HCT116 (cell line): ENCODE measurements around the gene SETD1B. TPM values are rescaled to one million over a fixed set of nuclear protein-coding genes. Genes with fewer than 3 reads are reported as not detected.

ENCODE experiments used
- ATAC-seq: fragments of 200-7000 bp; cut with Tn5 transposase; 2 replicates; pipeline ENCODE4 v1.9.1; 2020; ENCODE audit warnings: mild to moderate bottlenecking, moderate library complexity
- BruUV-seq: library from RNA; stranded (reverse); fragments of 400-500 nt; replicated peaks from 2 replicates; lab custom pipeline; 2021; lab: Mats Ljungman, UMichigan
- CTCF ChIA-PET: fragments of 300-600 bp; sonication (Branson Sonifier 250); formaldehyde crosslinking; loops from one replicate; lab custom pipeline; 2021; ENCODE audit warnings: antibody characterized with exemption; lab: Charles Lee
- POLR2A ChIA-PET: fragments of 300-600, 350-600 bp; sonication (Branson Sonifier 250); formaldehyde crosslinking; loops from one replicate; lab custom pipeline; 2021; ENCODE audit warnings: antibody characterized with exemption; lab: Charles Lee
- RAD21 ChIA-PET, 2 experiments: fragments of 300-600 bp; sonication (Branson Sonifier 250); formaldehyde crosslinking; loops; one replicate each; lab custom pipeline; 2023; ENCODE audit warnings: low total read pairs in 2 of 2; ENCODE audit not compliant: uncharacterized antibody in 2 of 2, unreplicated experiment in 2 of 2, low non-redundant PET in 1 of 2; lab: Charles Lee
- DNase-seq: peaks from one replicate; pipeline ENCODE4 v3.0.0-alpha.2; 2010; ENCODE audit warnings: low read depth, low spot score
- H2AFZ ChIP-seq: fragments of 200-600 bp; shearing (Covaris generic), sonication (generic); 2 replicates; pipeline ENCODE4 v1.6.1; 2017; ENCODE audit warnings: low read depth, mixed run types, mixed read lengths, antibody characterized with exemption, low read length; ENCODE audit not compliant: poor library complexity, severe bottlenecking
- H3K27ac ChIP-seq: 2 replicates; pipeline ENCODE4 v1.5.1; 2012; ENCODE audit warnings: low read depth, low read length
- H3K27me3 ChIP-seq: fragments of 200-600 bp; sonication (generic); 2 replicates; pipeline ENCODE4 v1.6.1; 2016; ENCODE audit warnings: mixed run types, low read length, mixed read lengths; ENCODE audit not compliant: insufficient read depth
- H3K36me3 ChIP-seq, 2 experiments: fragments of 200-500 bp in 1 of 2; fragments of 200-600 bp in 1 of 2; sonication (Bioruptor generic) in 1 of 2; sonication (generic) in 1 of 2; 2 replicates each; pipeline versions ENCODE4 v1.5.1 to v1.6.1; 2014 to 2016; ENCODE audit warnings: low read length in 2 of 2, inconsistent platforms in 1 of 2, mixed read lengths in 1 of 2, mixed run types in 1 of 2; ENCODE audit not compliant: insufficient read depth in 2 of 2, control insufficient read depth in 1 of 2
- H3K4me1 ChIP-seq, 2 experiments: fragments of 200-600 bp in 1 of 2; sonication (generic) in 1 of 2; 2 replicates each; pipeline versions ENCODE4 v1.5.1 to v1.6.1; 2012 to 2017; ENCODE audit warnings: low read length in 2 of 2, inconsistent platforms in 1 of 2, mild to moderate bottlenecking in 1 of 2, mixed read lengths in 1 of 2, mixed run types in 1 of 2, moderate library complexity in 1 of 2; ENCODE audit not compliant: insufficient read depth in 2 of 2, control insufficient read depth in 1 of 2
- H3K4me2 ChIP-seq: fragments of 200-600 bp; sonication (generic); 2 replicates; pipeline ENCODE4 v1.6.1; 2017; ENCODE audit warnings: mixed run types, low read length, mixed read lengths
- H3K4me3 ChIP-seq, 2 experiments: fragments of 200-600 bp in 1 of 2; sonication (generic) in 1 of 2; replicated peaks in 1 of 2; 2 replicates each; pipeline ENCODE4 v1.5.1; 2011 to 2016; ENCODE audit warnings: low read length in 2 of 2, control low read depth in 1 of 2, low read depth in 1 of 2, mild to moderate bottlenecking in 1 of 2, mixed read lengths in 1 of 2, mixed run types in 1 of 2
- H3K79me2 ChIP-seq: fragments of 200-600 bp; sonication (generic); 2 replicates; pipeline ENCODE4 v1.6.1; 2017; ENCODE audit warnings: mild to moderate bottlenecking, mixed run types, low read length, moderate library complexity, mixed read lengths; ENCODE audit not compliant: insufficient read depth
- H3K9ac ChIP-seq: fragments of 200-600 bp; sonication (generic); 2 replicates; pipeline ENCODE4 v1.6.1; 2016; ENCODE audit warnings: low read length, mixed read lengths
- H3K9me2 ChIP-seq: fragments of 200-600 bp; sonication (generic), shearing (Covaris generic); 2 replicates; pipeline ENCODE4 v1.6.1; 2017; ENCODE audit warnings: mixed run types, mild to moderate bottlenecking, moderate library complexity; ENCODE audit not compliant: insufficient read depth
- H3K9me3 ChIP-seq, 2 experiments: fragments of 200-500 bp in 1 of 2; fragments of 200-600 bp in 1 of 2; sonication (Bioruptor generic) in 1 of 2; sonication (generic) in 1 of 2; 2 replicates each; pipeline ENCODE4 v1.6.1; 2014 to 2017; ENCODE audit warnings: low read length in 2 of 2, mixed read lengths in 2 of 2, inconsistent platforms in 1 of 2, low read depth in 1 of 2, mild to moderate bottlenecking in 1 of 2, mixed run types in 1 of 2, moderate library complexity in 1 of 2; ENCODE audit not compliant: control insufficient read depth in 1 of 2, insufficient read depth in 1 of 2
- H4K20me1 ChIP-seq: fragments of 200-600 bp; sonication (generic), shearing (Covaris generic); 2 replicates; pipeline ENCODE4 v1.6.1; 2017; ENCODE audit warnings: mixed run types, mild to moderate bottlenecking, moderate library complexity; ENCODE audit not compliant: insufficient read depth
- EZH2 ChIP-seq: fragments of 200-600 bp; sonication (generic); IDR thresholded peaks from 2 replicates; pipeline ENCODE4 v1.6.1; 2017; ENCODE audit warnings: antibody characterized with exemption, mixed run types
- EZH2phosphoT487 ChIP-seq: fragments of 200-600 bp; IDR thresholded peaks from 2 replicates; pipeline ENCODE4 v1.6.1; 2018; ENCODE audit warnings: antibody characterized with exemption, borderline replicate concordance
- FOSL1 ChIP-seq: IDR thresholded peaks from 2 replicates; pipeline ENCODE4 v1.6.1; 2012; ENCODE audit warnings: low read depth
- JUND ChIP-seq: IDR thresholded peaks from 2 replicates; pipeline ENCODE4 v1.6.1; 2012
- MAX ChIP-seq: IDR thresholded peaks from 2 replicates; pipeline ENCODE4 v1.6.1; 2012
- POLR2A ChIP-seq: IDR thresholded peaks from 2 replicates; pipeline ENCODE4 v1.7.0; 2011; ENCODE audit warnings: borderline replicate concordance; ENCODE audit not compliant: insufficient read depth, insufficient read length; ENCODE audit errors: extremely low read depth
- POLR2AphosphoS5 ChIP-seq: IDR thresholded peaks from 2 replicates; pipeline ENCODE4 v1.6.1; 2011; ENCODE audit warnings: mild to moderate bottlenecking, low read depth, low read length, moderate library complexity
- RAD21 ChIP-seq: IDR thresholded peaks from 2 replicates; pipeline ENCODE4 v1.6.1; 2012; ENCODE audit warnings: low read depth, mild to moderate bottlenecking
- SRF ChIP-seq: IDR thresholded peaks from 2 replicates; pipeline ENCODE4 v1.6.1; 2012; ENCODE audit warnings: low read depth
- ZBTB33 ChIP-seq: IDR thresholded peaks from 2 replicates; pipeline ENCODE4 v1.6.1; 2011; ENCODE audit warnings: mild to moderate bottlenecking, low read length, moderate library complexity; ENCODE audit not compliant: insufficient replicate concordance; ENCODE audit errors: extremely low read depth
- ZNF274 ChIP-seq: fragments of 200-500 bp; sonication (Bioruptor generic); IDR thresholded peaks from 2 replicates; pipeline ENCODE4 v1.6.1; 2014; ENCODE audit warnings: mild to moderate bottlenecking, low read depth, low read length, inconsistent platforms
- intact Hi-C: fragments of 100-400 bp; cut with micrococcal nuclease; formaldehyde crosslinking; loops from 2 replicates; pipeline ENCODE4 v1.10.0; 2022
- total RNA-seq: library from RNA; stranded (reverse); gene quantifications from one replicate; pipeline ENCODE4 v1.2.1, GENCODE V29; 2021; ENCODE audit not compliant: unreplicated experiment

Gene SETD1B
- total RNA-seq, 1 experiment from 2014 or later: 17.5 TPM

GRCh38 chr12:121787063-121788025 is 16.5 kb upstream of the SETD1B start:
- Histone ChIP-seq H3K4me1 (peaks cover 73 to 99% of the 10 kb centered on the region in 2 experiments), H3K27ac (peak overlapping the region; percentile 98), H3K9me3 (no peaks in the 10 kb centered on the region), H3K4me3 (peak overlapping the region in 1 of 2 experiments; percentile 27; a peak in 1 of 4 replicates), H3K36me3 (peaks cover 3 to 9% of the 10 kb centered on the region in 2 experiments; a peak in 1 of 4 replicates), H4K20me1 (no peaks in the 10 kb centered on the region), H3K27me3 (no peaks in the 10 kb centered on the region), H2AFZ (no peak overlapping the region), H3K4me2 (peak overlapping the region; percentile 63)
- ChIA-PET CTCF (interaction anchor here (1.0 to 3.8 kb wide), 4 partner anchors 8 to 235 kb away, joined by 3 to 44 read pairs (median 14); partner anchors contain the start of genes PSMD9 and RHOF), POLR2A (interaction anchor here (0.6 to 6.9 kb wide), 4 partner anchors 8 to 720 kb away, joined by 3 to 33 read pairs (median 4); partner anchors contain the start of gene RHOF)
- no peak for DNase-seq
- no peak for TF ChIP-seq EZH2
- TF ChIP-seq POLR2AphosphoS5: 0 out of 2 replicates have a peak, but pooled peaks have one; percentile 39
- TF ChIP-seq, all 23 proteins: peak for 1
- peak; percentile 23 for ATAC-seq
- Histone ChIP-seq H3K79me2 (peaks cover 83% of the 10 kb centered on the region), H3K9ac (peak overlapping the region; percentile 48), H3K9me2 (no peaks in the 10 kb centered on the region)
- intact Hi-C loops: loop anchor here (2.0 kb wide), 1 partner anchor 101 kb away; the partner anchor contains the start of gene PSMD9
- BruUV-seq: no TSS peak
- RAD21 ChIA-PET: interaction anchor here in 1 of 2 experiments (0.7 kb wide), 1 partner anchor 388 kb away, joined by 3 read pairs; no protein-coding TSS in a partner anchor

GRCh38 chr12:121788176-121788818 is 15.5 kb upstream of the SETD1B start:
- peak overlapping the region; percentile 98 for H3K27ac ChIP-seq
- CTCF ChIA-PET: interaction anchor here (1.0 to 3.4 kb wide), 3 partner anchors 12 to 236 kb away, joined by 3 to 20 read pairs (median 9); partner anchors contain the start of gene PSMD9

More at GRCh38 chr12:121788176-121788818, 15.5 kb upstream of the SETD1B start:
- Histone ChIP-seq H3K9me2 (no peaks in the 10 kb centered on the region), H2AFZ (no peak overlapping the region), H3K9ac (peak overlapping the region; percentile 43), H3K36me3 (0 out of 4 replicates have a peak, but pooled peaks cover 2 to 9% of the 10 kb centered on the region in 2 experiments), H3K4me3 (no peak overlapping the region), H3K4me1 (peaks cover 74 to 95% of the 10 kb centered on the region in 2 experiments), H3K79me2 (peaks cover 83% of the 10 kb centered on the region), H3K9me3 (no peaks in the 10 kb centered on the region), H4K20me1 (no peaks in the 10 kb centered on the region), H3K27me3 (no peaks in the 10 kb centered on the region), H3K4me2 (peak overlapping the region; percentile 63)
- intact Hi-C loops: no loop called here
- ATAC-seq (no peak), DNase-seq (no peak)
- no TSS peak for BruUV-seq
- RAD21 ChIA-PET: no interaction called here
- TF ChIP-seq ZNF274: no peak
- no peak for TF ChIP-seq ZBTB33
- TF ChIP-seq JUND: no peak
- no peak for TF ChIP-seq RAD21
- TF ChIP-seq SRF: no peak
- no peak for TF ChIP-seq EZH2phosphoT487
- no peak for TF ChIP-seq POLR2A
- TF ChIP-seq MAX: no peak
- no peak for TF ChIP-seq FOSL1
- no peak for TF ChIP-seq POLR2AphosphoS5
- POLR2A ChIA-PET: interaction anchor here (0.5 to 0.7 kb wide), 3 partner anchors 14 to 721 kb away, joined by 3 read pairs; no protein-coding TSS in a partner anchor
